Right kidney (tissue), 1 donor: ENCODE data around the gene MERTK.
"Not testable (repeated sequence)": the region's sequence is repeated elsewhere in the genome, so short reads cannot be mapped to it uniquely, and the experiment has no call there.

ENCODE experiments used
- DNase-seq: peaks from one replicate; pipeline ENCODE4 v3.0.0-alpha.2; 2016

Gene MERTK

GRCh38 chr2:111945444-111946293 is 47.3 kb downstream of the MERTK start:
- DNase-seq, result no peak

- DNase-seq, result no peak
Measured at GRCh38 chr2:111946294-111947114, 48.1 kb downstream of the MERTK start.

GRCh38 chr2:111947219-111947618 is 48.8 kb downstream of the MERTK start:
- DNase-seq, result no peak

- DNase-seq, result no peak
Measured at GRCh38 chr2:111948832-111949231, 50.4 kb downstream of the MERTK start.

- DNase-seq, result no peak
Measured at GRCh38 chr2:111950236-111950635, 51.8 kb downstream of the MERTK start.

GRCh38 chr2:111951486-111951885 is 53.1 kb downstream of the MERTK start:
- DNase-seq, result no peak

- no peak for DNase-seq
Measured at GRCh38 chr2:111952871-111953452, 54.6 kb downstream of the MERTK start.

- DNase-seq, result no peak
Measured at GRCh38 chr2:111954602-111955332, 56.4 kb downstream of the MERTK start.

- no peak for DNase-seq
Measured at GRCh38 chr2:111957872-111958354, 59.5 kb downstream of the MERTK start.

GRCh38 chr2:111958901-111959300 is 60.5 kb downstream of the MERTK start:
- no peak for DNase-seq

GRCh38 chr2:111961663-111962062 is 63.3 kb downstream of the MERTK start:
- no peak for DNase-seq

GRCh38 chr2:111963086-111963485 is 64.7 kb downstream of the MERTK start:
- not testable (repeated sequence) for DNase-seq

GRCh38 chr2:111963508-111963907 is 65.1 kb downstream of the MERTK start:
- DNase-seq, result not testable (repeated sequence)

- no peak for DNase-seq
Measured at GRCh38 chr2:111965062-111965461, 66.7 kb downstream of the MERTK start.

GRCh38 chr2:111966241-111966640 is 67.8 kb downstream of the MERTK start:
- no peak for DNase-seq

- DNase-seq, result no peak
Measured at GRCh38 chr2:111967018-111967417, 68.6 kb downstream of the MERTK start.

GRCh38 chr2:111970453-111970852 is 72.0 kb downstream of the MERTK start:
- no peak for DNase-seq

- no peak for DNase-seq
Measured at GRCh38 chr2:111972955-111973565, 74.7 kb downstream of the MERTK start.

GRCh38 chr2:111973701-111974100 is 75.3 kb downstream of the MERTK start:
- DNase-seq, result no peak

- no peak for DNase-seq
Measured at GRCh38 chr2:111975053-111975552, 76.7 kb downstream of the MERTK start.

GRCh38 chr2:111975819-111976218 is 77.4 kb downstream of the MERTK start:
- DNase-seq, result no peak

GRCh38 chr2:111977240-111977639 is 78.8 kb downstream of the MERTK start:
- DNase-seq, result no peak
